Erythroblast (primary cell): ENCODE measurements around the gene GRB14.

Experiments
- GATA1 ChIP-seq: IDR thresholded peaks from 2 replicates; pipeline ENCODE4 v1.6.1; 2011; ENCODE audit warnings: low read depth, mild to moderate bottlenecking, control low read depth, low read length, moderate library complexity
- POLR2A ChIP-seq: IDR thresholded peaks from 2 replicates; pipeline ENCODE4 v1.6.1; 2011; ENCODE audit warnings: mild to moderate bottlenecking, low read length

DNA sequence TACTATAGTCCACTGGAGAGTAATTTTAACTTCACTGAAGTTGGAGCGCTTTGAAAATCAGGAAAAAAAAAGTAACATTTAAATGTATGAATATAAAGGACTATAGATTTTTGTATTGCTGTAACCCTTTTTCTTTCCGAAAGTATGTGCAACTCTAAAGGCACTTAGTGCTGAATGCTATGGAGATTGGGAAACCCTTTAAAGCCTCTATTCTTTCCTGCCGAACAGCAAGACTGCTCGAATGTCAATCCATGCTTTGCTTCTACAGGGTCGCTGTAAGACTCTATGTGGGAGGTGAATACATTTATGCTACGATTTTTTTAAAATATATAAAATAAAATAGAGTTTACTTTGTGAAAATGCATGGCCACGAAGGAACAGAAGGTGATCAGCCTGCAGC lies 825 bp downstream of the GRB14 start:
- TF ChIP-seq POLR2A (no peak), GATA1 (no peak)
